Gastroesophageal sphincter (tissue), 4 donors: ENCODE measurements around the gene TGFB1I1. TPM values are rescaled to one million over a fixed set of nuclear protein-coding genes. Genes with fewer than 3 reads are reported as not detected.
A peak's percentile ranks its signal among the peaks of the same experiment; 100 is the strongest.

Experiments used
- ATAC-seq: fragments of 150-250 bp; one replicate; pipeline ENCODE4 v1.9.1; 2016; ENCODE audit warnings: mild to moderate bottlenecking, moderate library complexity
- H3K27ac ChIP-seq, 4 donors: fragments of 200-600 bp; sonication (generic) in 3 of 4; 1 replicate in 3 of 4; 2 replicates in 1 of 4; pipeline ENCODE4 v1.5.1; 2016 to 2019
- H3K27me3 ChIP-seq: fragments of 200-600 bp; sonication (generic); one replicate; pipeline ENCODE4 v1.5.1; 2019
- H3K36me3 ChIP-seq, 2 donors: fragments of 200-600 bp; sonication (generic); one replicate each; pipeline ENCODE4 v1.5.1; 2019; ENCODE audit warnings: control low read depth in 1 of 2
- H3K4me1 ChIP-seq, 3 donors: fragments of 200-600 bp; sonication (generic); 1 replicate in 2 of 3; 2 replicates in 1 of 3; pipeline ENCODE4 v1.5.1; 2016 to 2019; ENCODE audit warnings: control low read depth in 2 of 3
- H3K4me3 ChIP-seq, 2 donors: fragments of 200-600 bp; sonication (generic); one replicate each; pipeline ENCODE4 v1.5.1; 2019; ENCODE audit warnings: mild to moderate bottlenecking in 1 of 2, moderate library complexity in 1 of 2
- H3K9me3 ChIP-seq, 3 donors: fragments of 200-600 bp; sonication (generic); one replicate each; pipeline ENCODE4 v1.5.1; 2017 to 2019; ENCODE audit warnings: control low read depth in 2 of 3
- CTCF ChIP-seq, 4 experiments: fragments of 200-600 bp in 2 of 4; fragments of 450-650 bp in 2 of 4; sonication (generic) in 1 of 4; IDR thresholded peaks; one replicate each; pipeline ENCODE4 v1.5.1; 2017 to 2019; ENCODE audit warnings: antibody characterized with exemption in 4 of 4, mild to moderate bottlenecking in 2 of 4, moderate library complexity in 2 of 4
- EP300 ChIP-seq: sonication (generic); formaldehyde crosslinking; IDR thresholded peaks from one replicate; pipeline ENCODE4 v1.6.1; 2017; ENCODE audit warnings: antibody characterized with exemption, mild to moderate bottlenecking
- POLR2A ChIP-seq, 2 donors: fragments of 450-650 bp; IDR thresholded peaks; one replicate each; pipeline ENCODE4 v1.6.1; 2017; ENCODE audit warnings: antibody characterized with exemption in 2 of 2, mild to moderate bottlenecking in 2 of 2, moderate library complexity in 1 of 2
- POLR2AphosphoS5 ChIP-seq: sonication (generic); formaldehyde crosslinking; IDR thresholded peaks from one replicate; pipeline ENCODE4 v1.6.1; 2017; ENCODE audit warnings: antibody characterized with exemption
- WGBS, 2 donors: methylation state at CpG; one replicate each; pipeline ENCODE4 v1.1.5; 2018; ENCODE audit warnings: low coverage in 1 of 2; 5-methylcytosine and 5-hydroxymethylcytosine counted together
- total RNA-seq, 4 donors: library from RNA; depleted of rRNA; stranded (reverse); fragments of >200 nt; gene quantifications; one replicate each; pipeline ENCODE4 v1.1.0, GENCODE V29; 2016

Gene TGFB1I1
- total RNA-seq, 4 donors from 2014 or later, result 157 to 438 (median 211) TPM

- Histone ChIP-seq H3K27me3 (no peaks in the 10 kb centered on the region), H3K9me3 (no peaks in the 10 kb centered on the region), H3K36me3 (peaks cover 0 to 62% of the 10 kb centered on the region in 2 donors), H3K4me3 (no peak overlapping the region), H3K27ac (peak overlapping the region in 3 of 4 donors; percentile 32 to 97 (median 95)), H3K4me1 (peaks cover 2 to 71% (median 9%) of the 10 kb centered on the region in 3 donors)
- TF ChIP-seq EP300 (no peak), POLR2A (IDR thresholded peaks at IDR 0.05) (no peak), POLR2AphosphoS5 (no peak), CTCF (IDR thresholded peaks at IDR 0.05) (no peak)
- 40% methylated on average over 7 of the region's 12 CpGs; no CpG with 5 or more reads in 1 of the 2 donors for WGBS, 2 donors
- ATAC-seq, result no peak
Observed at GRCh38 chr16:31474173-31474714, 2.3 kb downstream of the TGFB1I1 start.

- Histone ChIP-seq H3K27ac (peak overlapping the region in 3 of 4 donors; percentile 43 to 95 (median 67)), H3K27me3 (no peaks in the 10 kb centered on the region), H3K4me3 (no peak overlapping the region), H3K4me1 (peaks cover 2 to 74% (median 9%) of the 10 kb centered on the region in 3 donors), H3K36me3 (peaks cover 0 to 64% of the 10 kb centered on the region in 2 donors), H3K9me3 (no peaks in the 10 kb centered on the region)
- TF ChIP-seq CTCF (IDR thresholded peaks at IDR 0.05), result no peak
- TF ChIP-seq POLR2AphosphoS5, result no peak
- no peak for TF ChIP-seq EP300
- no peak for TF ChIP-seq POLR2A (IDR thresholded peaks at IDR 0.05)
- 40 to 86% methylated on average over 1 to 10 of the region's 12 CpGs for WGBS, 2 donors
- ATAC-seq, result no peak
Observed at GRCh38 chr16:31474773-31475738, 3.1 kb downstream of the TGFB1I1 start.

- Histone ChIP-seq H3K4me1 (peaks cover 2 to 74% (median 14%) of the 10 kb centered on the region in 3 donors), H3K27ac (peak overlapping the region in 3 of 4 donors; percentile 50 to 67 (median 64)), H3K4me3 (peak overlapping the region in 1 of 2 donors; percentile 33), H3K36me3 (peaks cover 0 to 64% of the 10 kb centered on the region in 2 donors), H3K9me3 (no peaks in the 10 kb centered on the region), H3K27me3 (no peaks in the 10 kb centered on the region)
- WGBS, 2 donors, result no CpG with 5 or more reads among the region's 26 CpGs
- TF ChIP-seq POLR2A (IDR thresholded peaks at IDR 0.05), result no peak
- TF ChIP-seq CTCF (IDR thresholded peaks at IDR 0.05), result no peak
- TF ChIP-seq POLR2AphosphoS5, result no peak
- TF ChIP-seq EP300, result no peak
- ATAC-seq, result no peak
Observed at GRCh38 chr16:31475946-31476302, 4.0 kb downstream of the TGFB1I1 start.

- Histone ChIP-seq H3K36me3 (peaks cover 0 to 64% of the 10 kb centered on the region in 2 donors), H3K27ac (peak overlapping the region in 3 of 4 donors; percentile 50 to 67 (median 64))
Observed at GRCh38 chr16:31476303-31477219, 4.6 kb downstream of the TGFB1I1 start.

More at GRCh38 chr16:31476303-31477219, 4.6 kb downstream of the TGFB1I1 start:
- WGBS, 2 donors, result 27 to 59% methylated on average over 3 to 17 of the region's 68 CpGs
- no peak for TF ChIP-seq CTCF (IDR thresholded peaks at IDR 0.05)
- peak in 1 of 2 donors; percentile 10 for TF ChIP-seq POLR2A (IDR thresholded peaks at IDR 0.05)
- Histone ChIP-seq H3K9me3 (no peaks in the 10 kb centered on the region), H3K4me1 (peaks cover 2 to 73% (median 14%) of the 10 kb centered on the region in 3 donors), H3K27me3 (no peaks in the 10 kb centered on the region), H3K4me3 (peak overlapping the region in 1 of 2 donors; percentile 33)
- no peak for ATAC-seq
